Measurements from ENCODE around the gene CDC16. TPM values are rescaled to one million over a fixed set of nuclear protein-coding genes. Genes with fewer than 3 reads are reported as not detected.

Gene CDC16
- total and polyA plus RNA-seq, 7 experiments from 2014 or later, result 20.1 to 108 (median 78.3) TPM

DNA sequence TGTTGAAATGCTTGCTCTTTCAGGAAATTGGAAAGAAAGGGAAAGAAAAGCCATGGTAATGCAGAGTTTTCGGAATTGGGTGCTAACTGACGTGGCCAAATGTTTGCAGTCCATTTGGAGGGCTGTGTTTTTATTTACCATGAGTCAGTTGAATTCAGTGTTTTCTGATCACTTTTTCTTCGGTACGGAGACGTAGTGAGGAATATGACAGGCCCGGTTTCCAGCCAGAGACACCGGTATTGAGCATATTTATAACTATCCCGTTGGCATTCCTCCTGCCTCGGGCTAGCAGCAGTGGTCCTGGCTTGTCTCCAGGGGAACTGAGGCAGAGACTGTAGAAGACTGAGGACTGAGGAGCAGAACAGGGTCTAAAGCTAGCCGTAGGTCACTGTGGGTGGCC lies 1.0 kb downstream of the CDC16 start:
- Histone ChIP-seq H3K27ac (ENCODE audit: low read depth, low read length) (peak overlapping the region; percentile 79), H3K36me3 (ENCODE audit: control insufficient read depth in 2 of 3, insufficient read depth in 3 of 3, low read length in 3 of 3) (peaks cover 8 to 35% (median 19%) of the 10 kb centered on the region in 3 experiments), H3K9me3 (ENCODE audit: control insufficient read depth in 2 of 3, low read length in 3 of 3) (no peaks in the 10 kb centered on the region), H3K4me1 (ENCODE audit: control insufficient read depth in 2 of 2, insufficient read depth in 2 of 2, low read length in 2 of 2) (peaks cover 9 to 11% of the 10 kb centered on the region in 2 donors), H3K27me3 (ENCODE audit: control insufficient read depth in 2 of 2, insufficient read depth in 2 of 2, low read length in 2 of 2) (no peaks in the 10 kb centered on the region), H3K4me3 (ENCODE audit: low read length) (peak overlapping the region; percentile 87)
- H3K4me1 Mint-ChIP-seq, result peaks cover 21 to 29% (median 26%) of the 10 kb centered on the region in 7 donors
- H3K27ac Mint-ChIP-seq, result peak overlapping the region; percentile 42 to 87 (median 75)
- H3K9me3 Mint-ChIP-seq, result peaks cover 0 to 2% (median 0%) of the 10 kb centered on the region in 11 donors
- peaks cover 11 to 22% (median 17%) of the 10 kb centered on the region in 5 donors for H3K36me3 Mint-ChIP-seq
- POLR2A ChIA-PET, result interaction anchor here (1.1 to 1.3 kb wide), 5 partner anchors 44 to 105 kb away, joined by 3 to 8 read pairs (median 3); partner anchors contain the start of gene RASA3
- ATAC-seq (no peak), DNase-seq (no peak)
- CTCF ChIA-PET, result interaction anchor here (1.1 kb wide), 1 partner anchor 9 kb away, joined by 4 read pairs; no protein-coding TSS in a partner anchor
- H3K4me3 Mint-ChIP-seq, result peak overlapping the region; percentile 82 to 93 (median 88)
- intact Hi-C loops (cut with micrococcal nuclease), result loop anchor here (1.0 to 2.0 kb wide), 4 partner anchors 45 to 419 kb away; partner anchors contain the start of gene UPF3A (in 1 of the 2)
- peaks cover 0 to 6% (median 0%) of the 10 kb centered on the region in 5 donors for H3K27me3 Mint-ChIP-seq

DNA sequence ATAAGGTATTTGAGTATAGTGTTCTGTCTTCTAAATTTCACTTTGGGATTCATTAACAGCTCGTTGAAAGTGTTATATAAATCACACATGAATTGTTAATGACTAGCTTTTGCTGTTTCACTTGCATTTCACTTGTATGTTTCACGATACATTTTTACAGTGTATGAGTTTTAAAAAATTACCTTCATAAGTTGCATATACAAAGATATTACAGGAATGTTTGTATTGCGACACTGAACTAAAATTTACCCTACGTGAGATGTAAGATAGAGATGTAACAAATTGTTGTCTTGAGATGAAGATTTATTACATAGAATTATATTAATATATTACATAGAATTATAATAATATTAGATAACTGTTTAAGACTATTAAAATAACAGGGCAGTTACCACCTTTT lies 1.5 kb downstream of the CDC16 start:
- ATAC-seq (no peak), DNase-seq (no peak)
- Mint-ChIP-seq H3K27ac (peak overlapping the region in 4 of 9 donors; percentile 43 to 85 (median 70)), H3K4me1 (peaks cover 21 to 31% (median 26%) of the 10 kb centered on the region in 7 donors), H3K9me3 (peaks cover 0 to 2% (median 0%) of the 10 kb centered on the region in 11 donors), H3K36me3 (peaks cover 12 to 26% (median 23%) of the 10 kb centered on the region in 5 donors), H3K27me3 (peaks cover 0 to 3% (median 0%) of the 10 kb centered on the region in 5 donors), H3K4me3 (peak overlapping the region; percentile 82 to 93 (median 88))
- intact Hi-C loops (cut with micrococcal nuclease), result no loop called here
- ChIA-PET POLR2A (interaction anchor here (1.2 to 1.3 kb wide), 3 partner anchors 88 to 105 kb away, joined by 3 read pairs; partner anchors contain the start of gene RASA3), CTCF (interaction anchor here (1.1 kb wide), 1 partner anchor 10 kb away, joined by 4 read pairs; no protein-coding TSS in a partner anchor)
- Histone ChIP-seq H3K4me1 (ENCODE audit: control insufficient read depth in 2 of 2, insufficient read depth in 2 of 2, low read length in 2 of 2) (peaks cover 9 to 11% of the 10 kb centered on the region in 2 donors), H3K9me3 (ENCODE audit: control insufficient read depth in 2 of 3, low read length in 3 of 3) (no peaks in the 10 kb centered on the region), H3K4me3 (ENCODE audit: low read length) (peak overlapping the region; percentile 87), H3K27me3 (ENCODE audit: control insufficient read depth in 2 of 2, insufficient read depth in 2 of 2, low read length in 2 of 2) (no peaks in the 10 kb centered on the region), H3K27ac (ENCODE audit: low read depth, low read length) (peak overlapping the region; percentile 79), H3K36me3 (ENCODE audit: control insufficient read depth in 2 of 3, insufficient read depth in 3 of 3, low read length in 3 of 3) (peaks cover 9 to 40% (median 19%) of the 10 kb centered on the region in 3 experiments)

- Mint-ChIP-seq H3K4me1 (peaks cover 21 to 31% (median 26%) of the 10 kb centered on the region in 7 donors), H3K36me3 (peaks cover 20 to 31% (median 31%) of the 10 kb centered on the region in 5 donors), H3K27ac (peak overlapping the region in 1 of 9 donors; percentile 61), H3K4me3 (peak overlapping the region in 8 of 10 donors; percentile 11 to 41 (median 26)), H3K9me3 (peaks cover 0 to 2% (median 0%) of the 10 kb centered on the region in 11 donors), H3K27me3 (no peaks in the 10 kb centered on the region)
- H3K9me3 ChIP-seq (ENCODE audit: control insufficient read depth in 2 of 3, low read length in 3 of 3), result no peaks in the 10 kb centered on the region
- intact Hi-C loops (cut with micrococcal nuclease), result no loop called here
- ChIA-PET CTCF (interaction anchor here (0.7 kb wide), 1 partner anchor 107 kb away, joined by 3 read pairs; no protein-coding TSS in a partner anchor), POLR2A (interaction anchor here (0.7 to 1.0 kb wide), 4 partner anchors 8 to 143 kb away, joined by 3 to 4 read pairs (median 4); no protein-coding TSS in a partner anchor)
- peaks cover 9 to 11% of the 10 kb centered on the region in 2 donors for H3K4me1 ChIP-seq (ENCODE audit: control insufficient read depth in 2 of 2, insufficient read depth in 2 of 2, low read length in 2 of 2)
- no peaks in the 10 kb centered on the region for H3K27me3 ChIP-seq (ENCODE audit: control insufficient read depth in 2 of 2, insufficient read depth in 2 of 2, low read length in 2 of 2)
- DNase-seq, result no peak
- no peak overlapping the region for H3K4me3 ChIP-seq (ENCODE audit: low read length)
- H3K27ac ChIP-seq (ENCODE audit: low read depth, low read length), result no peak overlapping the region
- ATAC-seq, result no peak
- peaks cover 17 to 53% (median 19%) of the 10 kb centered on the region in 3 experiments for H3K36me3 ChIP-seq (ENCODE audit: control insufficient read depth in 2 of 3, insufficient read depth in 3 of 3, low read length in 3 of 3)
Observed at GRCh38 chr13:114237415-114238112, 2.9 kb downstream of the CDC16 start.

DNA sequence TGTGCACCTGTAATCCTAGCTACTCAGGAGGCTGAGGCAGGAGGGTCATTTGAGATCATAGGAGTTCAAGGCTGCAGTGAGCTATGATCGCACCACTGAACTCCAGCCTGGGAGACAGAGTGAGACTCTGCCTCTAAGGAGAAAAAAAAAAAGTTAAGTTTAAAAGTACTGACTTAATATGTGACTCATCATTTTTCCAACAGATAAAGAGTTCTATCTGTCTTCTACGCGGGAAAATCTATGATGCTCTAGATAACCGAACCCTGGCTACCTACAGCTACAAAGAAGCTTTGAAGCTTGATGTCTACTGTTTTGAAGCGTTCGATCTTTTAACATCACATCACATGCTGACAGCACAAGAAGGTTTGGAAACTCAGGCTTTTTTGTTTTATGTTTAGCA lies 7.2 kb downstream of the CDC16 start:
- H3K9me3 ChIP-seq (ENCODE audit: control insufficient read depth in 2 of 3, low read length in 3 of 3), result no peaks in the 10 kb centered on the region
- Mint-ChIP-seq H3K27ac (no peak overlapping the region), H3K36me3 (peaks cover 25 to 68% (median 42%) of the 10 kb centered on the region in 5 donors), H3K4me3 (no peak overlapping the region), H3K4me1 (peaks cover 6 to 18% (median 11%) of the 10 kb centered on the region in 7 donors), H3K9me3 (no peaks in the 10 kb centered on the region), H3K27me3 (no peaks in the 10 kb centered on the region)
- no peaks in the 10 kb centered on the region for H3K27me3 ChIP-seq (ENCODE audit: control insufficient read depth in 2 of 2, insufficient read depth in 2 of 2, low read length in 2 of 2)
- no peak overlapping the region for H3K27ac ChIP-seq (ENCODE audit: low read depth, low read length)
- peaks cover 36 to 93% (median 61%) of the 10 kb centered on the region in 3 experiments for H3K36me3 ChIP-seq (ENCODE audit: control insufficient read depth in 2 of 3, insufficient read depth in 3 of 3, low read length in 3 of 3)
- no peak overlapping the region for H3K4me3 ChIP-seq (ENCODE audit: low read length)
- no peak for DNase-seq
- ATAC-seq, result no peak
- intact Hi-C loops (cut with micrococcal nuclease), result no loop called here
- H3K4me1 ChIP-seq (ENCODE audit: control insufficient read depth in 2 of 2, insufficient read depth in 2 of 2, low read length in 2 of 2), result no peaks in the 10 kb centered on the region
- CTCF ChIA-PET, result no interaction called here
- POLR2A ChIA-PET, result interaction anchor here (1.0 kb wide), 1 partner anchor 80 kb away, joined by 3 read pairs; no protein-coding TSS in a partner anchor

DNA sequence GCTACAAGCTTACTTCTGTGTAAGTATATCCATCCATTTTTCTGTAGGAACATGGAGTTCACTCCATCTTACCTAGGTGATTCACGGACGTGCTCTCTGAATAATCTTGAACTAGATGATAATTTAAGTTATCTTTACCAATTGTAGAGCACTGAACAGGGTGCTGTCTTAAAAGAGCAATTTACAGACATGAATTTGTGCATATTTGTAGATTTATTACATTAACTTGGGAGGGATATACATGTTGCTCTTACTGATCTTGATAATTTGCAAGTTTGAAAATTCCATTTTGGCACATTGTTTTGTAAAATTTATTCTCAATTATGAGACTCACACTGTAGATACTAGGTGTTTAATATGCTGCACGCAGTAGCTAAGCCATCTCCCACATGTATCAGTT lies 9.3 kb downstream of the CDC16 start:
- no peak for DNase-seq
- peaks cover 16 to 72% (median 36%) of the 10 kb centered on the region in 5 donors for H3K36me3 Mint-ChIP-seq
- no peaks in the 10 kb centered on the region for H3K9me3 Mint-ChIP-seq
- H3K4me3 Mint-ChIP-seq, result no peak overlapping the region
- intact Hi-C loops (cut with micrococcal nuclease), result no loop called here
- no peaks in the 10 kb centered on the region for H3K27me3 Mint-ChIP-seq
- Histone ChIP-seq H3K4me1 (ENCODE audit: control insufficient read depth in 2 of 2, insufficient read depth in 2 of 2, low read length in 2 of 2) (no peaks in the 10 kb centered on the region), H3K36me3 (ENCODE audit: control insufficient read depth in 2 of 3, insufficient read depth in 3 of 3, low read length in 3 of 3) (peaks cover 32 to 93% (median 54%) of the 10 kb centered on the region in 3 experiments), H3K27me3 (ENCODE audit: control insufficient read depth in 2 of 2, insufficient read depth in 2 of 2, low read length in 2 of 2) (no peaks in the 10 kb centered on the region), H3K4me3 (ENCODE audit: low read length) (no peak overlapping the region), H3K27ac (ENCODE audit: low read depth, low read length) (no peak overlapping the region), H3K9me3 (ENCODE audit: control insufficient read depth in 2 of 3, low read length in 3 of 3) (no peaks in the 10 kb centered on the region)
- ChIA-PET CTCF (interaction anchor here (0.6 kb wide), 1 partner anchor 18 kb away, joined by 4 read pairs; no protein-coding TSS in a partner anchor), POLR2A (no interaction called here)
- H3K4me1 Mint-ChIP-seq, result peaks cover 0 to 16% (median 3%) of the 10 kb centered on the region in 7 donors
- peak overlapping the region in 2 of 9 donors; percentile 15 to 56 for H3K27ac Mint-ChIP-seq
- ATAC-seq, result no peak

DNA sequence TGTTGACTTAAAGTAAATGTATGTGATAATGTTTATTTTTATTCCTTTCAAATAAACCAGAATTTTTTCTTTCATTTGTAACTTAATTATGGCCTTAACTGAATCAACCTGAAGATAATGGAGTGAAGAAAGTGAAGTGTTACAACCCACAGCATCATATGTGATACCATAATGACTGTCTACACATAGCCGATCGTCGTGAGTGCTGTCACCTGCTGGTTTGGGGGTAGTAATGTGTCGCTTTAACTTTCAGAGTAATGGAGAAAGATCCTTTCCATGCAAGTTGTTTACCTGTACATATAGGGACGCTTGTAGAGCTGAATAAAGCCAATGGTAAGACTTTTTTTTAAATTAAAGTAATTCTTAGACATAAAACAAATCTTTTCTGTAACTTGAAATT lies 9.9 kb downstream of the CDC16 start:
- no peaks in the 10 kb centered on the region for H3K4me1 ChIP-seq (ENCODE audit: control insufficient read depth in 2 of 2, insufficient read depth in 2 of 2, low read length in 2 of 2)
- intact Hi-C loops (cut with micrococcal nuclease), result no loop called here
- no peak overlapping the region for H3K4me3 ChIP-seq (ENCODE audit: low read length)
- H3K4me1 Mint-ChIP-seq, result peaks cover 0 to 16% (median 2%) of the 10 kb centered on the region in 7 donors
- POLR2A ChIA-PET, result no interaction called here
- H3K27me3 Mint-ChIP-seq, result no peaks in the 10 kb centered on the region
- no peaks in the 10 kb centered on the region for H3K27me3 ChIP-seq (ENCODE audit: control insufficient read depth in 2 of 2, insufficient read depth in 2 of 2, low read length in 2 of 2)
- no peak for DNase-seq
- H3K36me3 ChIP-seq (ENCODE audit: control insufficient read depth in 2 of 3, insufficient read depth in 3 of 3, low read length in 3 of 3), result peaks cover 30 to 93% (median 48%) of the 10 kb centered on the region in 3 experiments
- H3K4me3 Mint-ChIP-seq, result no peak overlapping the region
- no peaks in the 10 kb centered on the region for H3K9me3 ChIP-seq (ENCODE audit: control insufficient read depth in 2 of 3, low read length in 3 of 3)
- no peak overlapping the region for H3K27ac Mint-ChIP-seq
- ATAC-seq, result no peak
- peaks cover 14 to 67% (median 31%) of the 10 kb centered on the region in 5 donors for H3K36me3 Mint-ChIP-seq
- no peak overlapping the region for H3K27ac ChIP-seq (ENCODE audit: low read depth, low read length)
- CTCF ChIA-PET, result no interaction called here
- no peaks in the 10 kb centered on the region for H3K9me3 Mint-ChIP-seq
